Keratinocyte (primary cell): Measurements from ENCODE around the gene IL37. TPM values are rescaled to one million over a fixed set of nuclear protein-coding genes. Genes with fewer than 3 reads are reported as not detected.

Experiments used
- DNase-seq: peaks from one replicate; pipeline ENCODE4 v3.0.0-alpha.2; 2011; ENCODE audit warnings: low read depth, missing footprints, low spot score
- FAIRE-seq: peaks from 2 replicates; lab custom pipeline; 2011; peaks lifted over from hg19 to GRCh38; lab: Jason Lieb, UNC
- H2AFZ ChIP-seq: 2 replicates; pipeline ENCODE4 v1.6.0; 2012; ENCODE audit warnings: low read length, control low read depth, inconsistent platforms; ENCODE audit not compliant: control insufficient read depth
- H3K27ac ChIP-seq: 2 replicates; pipeline ENCODE4 v1.5.1; 2011; ENCODE audit warnings: low read length; ENCODE audit not compliant: control insufficient read depth, insufficient read depth
- H3K27me3 ChIP-seq: 3 replicates; pipeline ENCODE4 v1.6.0; 2011; ENCODE audit warnings: low read length; ENCODE audit not compliant: control insufficient read depth, insufficient read depth; ENCODE audit errors: extremely low read depth
- H3K36me3 ChIP-seq, 2 experiments: 2 replicates in 1 of 2; 3 replicates in 1 of 2; pipeline ENCODE4 v1.5.1; 2011; ENCODE audit warnings: low read length in 2 of 2, mild to moderate bottlenecking in 1 of 2; ENCODE audit not compliant: control insufficient read depth in 2 of 2, insufficient read depth in 2 of 2; ENCODE audit errors: extremely low read depth in 1 of 2
- H3K4me1 ChIP-seq: 3 replicates; pipeline ENCODE4 v1.5.1; 2011; ENCODE audit warnings: low read length; ENCODE audit not compliant: control insufficient read depth, insufficient read depth; ENCODE audit errors: extremely low read depth
- H3K4me2 ChIP-seq: 3 replicates; pipeline ENCODE4 v1.6.0; 2011; ENCODE audit warnings: low read depth, low read length; ENCODE audit not compliant: control insufficient read depth, insufficient read depth; ENCODE audit errors: extremely low read depth
- H3K4me3 ChIP-seq, 3 experiments: fragments of 200-600 bp in 1 of 3; sonication (generic) in 1 of 3; 2 replicates in 2 of 3; 3 replicates in 1 of 3; pipeline ENCODE4 v1.5.1; 2011 to 2016; ENCODE audit warnings: low read length in 3 of 3, mild to moderate bottlenecking in 3 of 3, control low read depth in 2 of 3, inconsistent platforms in 1 of 3, low read depth in 1 of 3, mixed read lengths in 1 of 3, mixed run types in 1 of 3, moderate library complexity in 1 of 3; ENCODE audit not compliant: control insufficient read depth in 2 of 3, insufficient read depth in 2 of 3; ENCODE audit errors: extremely low read depth in 1 of 3
- H3K79me2 ChIP-seq: 2 replicates; pipeline ENCODE4 v1.6.0; 2012; ENCODE audit warnings: low read length; ENCODE audit not compliant: control insufficient read depth, insufficient read depth
- H3K9ac ChIP-seq: 3 replicates; pipeline ENCODE4 v1.6.0; 2011; ENCODE audit warnings: low read length; ENCODE audit not compliant: control insufficient read depth, insufficient read depth; ENCODE audit errors: extremely low read depth
- H3K9me1 ChIP-seq: 3 replicates; pipeline ENCODE4 v1.6.0; 2011; ENCODE audit warnings: low read length; ENCODE audit not compliant: control insufficient read depth, insufficient read depth; ENCODE audit errors: extremely low read depth
- H3K9me3 ChIP-seq: 2 replicates; pipeline ENCODE4 v1.5.1; 2012; ENCODE audit warnings: low read depth, low read length; ENCODE audit not compliant: control insufficient read depth
- H4K20me1 ChIP-seq: 3 replicates; pipeline ENCODE4 v1.6.0; 2011; ENCODE audit warnings: low read length; ENCODE audit not compliant: control insufficient read depth, insufficient read depth; ENCODE audit errors: extremely low read depth
- EZH2 ChIP-seq: IDR thresholded peaks from one replicate; pipeline ENCODE4 v1.6.1; 2012; ENCODE audit warnings: inconsistent platforms, mild to moderate bottlenecking, low read length, moderate library complexity
- dilution Hi-C: fragments of 300-500 bp; cut with MboI; formaldehyde crosslinking; loops from one replicate; pipeline ENCODE4 v1.7.0; 2020; ENCODE audit warnings: low sequenced_read_pairs; ENCODE audit not compliant: extremely low pct_ligation_motif_present
- polyA plus RNA-seq, 5 experiments: library from polyadenylated mRNA; depleted of rRNA in 3 of 5; stranded (reverse) in 3 of 5; stranded (forward) in 1 of 5; unstranded in 1 of 5; fragments of >200 nt; gene quantifications; 1 replicate in 1 of 5; 2 replicates in 3 of 5; 3 replicates in 1 of 5; pipeline versions ENCODE4 v1.2.1 to v1.2.3, GENCODE V29; 2011 to 2012; ENCODE audit warnings: missing spikeins in 2 of 5, low read depth in 1 of 5, low replicate concordance in 1 of 5
- TF ChIP-seq, protein P1 (sequence below), 3 experiments: IDR thresholded peaks in 1 of 3; conservative IDR thresholded peaks in 1 of 3; optimal IDR thresholded peaks in 1 of 3; 2 replicates in 2 of 3; 3 replicates in 1 of 3; pipeline versions ENCODE3 to v1.5.1; 2011; ENCODE audit warnings: low read length in 3 of 3, mild to moderate bottlenecking in 3 of 3, moderate library complexity in 2 of 3, control low read depth in 1 of 3, inconsistent platforms in 1 of 3; ENCODE audit not compliant: insufficient read depth in 2 of 3; ENCODE audit errors: extremely low read depth in 1 of 3

The IL37 gene
- polyA plus RNA-seq, 1 donor (not counting 4 experiments of a cell fraction or from before 2014, with no cell fraction given), result 0.63 TPM

- Histone ChIP-seq H4K20me1 (no peaks in the 10 kb centered on the region), H2AFZ (no peak overlapping the region), H3K27me3 (no peaks in the 10 kb centered on the region), H3K36me3 (no peaks in the 10 kb centered on the region), H3K4me3 (no peak overlapping the region), H3K27ac (no peak overlapping the region), H3K79me2 (no peaks in the 10 kb centered on the region), H3K9me3 (no peaks in the 10 kb centered on the region), H3K9ac (no peak overlapping the region), H3K4me1 (no peaks in the 10 kb centered on the region), H3K4me2 (no peak overlapping the region), H3K9me1 (no peaks in the 10 kb centered on the region)
- dilution Hi-C loops, result no loop called here
- no peak for FAIRE-seq
- no peak for DNase-seq
- TF ChIP-seq, protein P1, sequence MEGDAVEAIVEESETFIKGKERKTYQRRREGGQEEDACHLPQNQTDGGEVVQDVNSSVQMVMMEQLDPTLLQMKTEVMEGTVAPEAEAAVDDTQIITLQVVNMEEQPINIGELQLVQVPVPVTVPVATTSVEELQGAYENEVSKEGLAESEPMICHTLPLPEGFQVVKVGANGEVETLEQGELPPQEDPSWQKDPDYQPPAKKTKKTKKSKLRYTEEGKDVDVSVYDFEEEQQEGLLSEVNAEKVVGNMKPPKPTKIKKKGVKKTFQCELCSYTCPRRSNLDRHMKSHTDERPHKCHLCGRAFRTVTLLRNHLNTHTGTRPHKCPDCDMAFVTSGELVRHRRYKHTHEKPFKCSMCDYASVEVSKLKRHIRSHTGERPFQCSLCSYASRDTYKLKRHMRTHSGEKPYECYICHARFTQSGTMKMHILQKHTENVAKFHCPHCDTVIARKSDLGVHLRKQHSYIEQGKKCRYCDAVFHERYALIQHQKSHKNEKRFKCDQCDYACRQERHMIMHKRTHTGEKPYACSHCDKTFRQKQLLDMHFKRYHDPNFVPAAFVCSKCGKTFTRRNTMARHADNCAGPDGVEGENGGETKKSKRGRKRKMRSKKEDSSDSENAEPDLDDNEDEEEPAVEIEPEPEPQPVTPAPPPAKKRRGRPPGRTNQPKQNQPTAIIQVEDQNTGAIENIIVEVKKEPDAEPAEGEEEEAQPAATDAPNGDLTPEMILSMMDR (optimal IDR thresholded peaks at IDR 0.05 in 1 of 3, IDR thresholded peaks at IDR 0.05 in 1 of 3, conservative IDR thresholded peaks at IDR 0.05 in 1 of 3; ENCODE audit: extremely low read depth in 1 of 3, insufficient read depth in 2 of 3, low read length in 3 of 3), result peak; percentile 15 to 31 (median 22)
- no peak for TF ChIP-seq EZH2
Observed at GRCh38 chr2:112960230-112960825, 49.4 kb downstream of the IL37 start.

GRCh38 chr2:112962308-112963175, 51.6 kb downstream of the IL37 start:
- Histone ChIP-seq H3K9me3 (no peaks in the 10 kb centered on the region), H3K4me3 (no peak overlapping the region), H3K9ac (no peak overlapping the region), H3K9me1 (no peaks in the 10 kb centered on the region), H3K4me2 (no peak overlapping the region), H3K36me3 (no peaks in the 10 kb centered on the region), H3K4me1 (no peaks in the 10 kb centered on the region), H4K20me1 (no peaks in the 10 kb centered on the region), H3K27me3 (no peaks in the 10 kb centered on the region), H2AFZ (no peak overlapping the region), H3K79me2 (no peaks in the 10 kb centered on the region), H3K27ac (no peak overlapping the region)
- dilution Hi-C loops, result no loop called here
- no peak for TF ChIP-seq EZH2
- TF ChIP-seq, protein P1 (optimal IDR thresholded peaks at IDR 0.05 in 1 of 3, IDR thresholded peaks at IDR 0.05 in 1 of 3, conservative IDR thresholded peaks at IDR 0.05 in 1 of 3; ENCODE audit: extremely low read depth in 1 of 3, insufficient read depth in 2 of 3, low read length in 3 of 3), result no peak
- no peak for FAIRE-seq
- DNase-seq, result no peak
